ENCODE results near the gene EPAS1. TPM values are rescaled to one million over a fixed set of nuclear protein-coding genes. Genes with fewer than 3 reads are reported as not detected.

EPAS1 gene
- total RNA-seq, 1 experiment from 2014 or later, result 55.9 TPM

GRCh38 chr2:46393347-46393820 is 96.2 kb downstream of the EPAS1 start:
- POLR2A ChIA-PET, result no interaction called here
- Histone ChIP-seq H3K9me3 (ENCODE audit: control insufficient read depth in 1 of 2, insufficient read depth in 1 of 2, low read depth in 1 of 2, low read length in 2 of 2) (no peaks in the 10 kb centered on the region), H4K20me1 (ENCODE audit: insufficient read depth) (no peaks in the 10 kb centered on the region), H3K4me3 (replicated peaks in 1 of 2; ENCODE audit: low read depth in 1 of 2, low read length in 2 of 2) (no peak overlapping the region), H3K9ac (ENCODE audit: low read length) (no peak overlapping the region), H3K4me1 (ENCODE audit: control insufficient read depth in 1 of 2, insufficient read depth in 2 of 2, low read length in 2 of 2) (peaks cover 0 to 4% of the 10 kb centered on the region in 2 experiments; a peak in 1 of 4 replicates), H3K27ac (ENCODE audit: low read depth, low read length) (no peak overlapping the region), H3K27me3 (ENCODE audit: insufficient read depth, low read length) (no peaks in the 10 kb centered on the region), H3K36me3 (ENCODE audit: control insufficient read depth in 1 of 2, insufficient read depth in 2 of 2, low read length in 2 of 2) (no peaks in the 10 kb centered on the region), H3K9me2 (ENCODE audit: insufficient read depth) (no peaks in the 10 kb centered on the region), H3K4me2 (ENCODE audit: low read length) (no peak overlapping the region), H3K79me2 (ENCODE audit: insufficient read depth, low read length) (no peaks in the 10 kb centered on the region), H2AFZ (ENCODE audit: low read depth, low read length, poor library complexity, severe bottlenecking) (no peak overlapping the region)
- DNase-seq (ENCODE audit: low read depth, low spot score) (no peak), ATAC-seq (no peak)
- RAD21 ChIA-PET (ENCODE audit: low non-redundant PET in 1 of 2, low total read pairs in 2 of 2, uncharacterized antibody in 2 of 2, unreplicated experiment in 2 of 2), result no interaction called here
- CTCF ChIA-PET, result no interaction called here
- intact Hi-C loops (cut with micrococcal nuclease), result no loop called here
- BruUV-seq (replicated peaks), result no TSS peak
- TF ChIP-seq POLR2A (IDR thresholded peaks at IDR 0.05; ENCODE audit: borderline replicate concordance, extremely low read depth, insufficient read depth, insufficient read length) (no peak), SP1 (IDR thresholded peaks at IDR 0.05; ENCODE audit: low read depth) (no peak), RAD21 (IDR thresholded peaks at IDR 0.05; ENCODE audit: low read depth) (no peak), EGR1 (IDR thresholded peaks at IDR 0.05; ENCODE audit: low read depth) (no peak), MAX (IDR thresholded peaks at IDR 0.05) (no peak), ZNF274 (IDR thresholded peaks at IDR 0.05; ENCODE audit: low read depth, low read length) (no peak), JUND (IDR thresholded peaks at IDR 0.05) (no peak), SIN3A (IDR thresholded peaks at IDR 0.05; ENCODE audit: low read depth) (no peak), SRF (IDR thresholded peaks at IDR 0.05; ENCODE audit: low read depth) (no peak), ZBTB33 (IDR thresholded peaks at IDR 0.05; ENCODE audit: extremely low read depth, insufficient replicate concordance, low read length) (no peak), YY1 (IDR thresholded peaks at IDR 0.05; ENCODE audit: extremely low read depth, insufficient replicate concordance, low read depth, low read length) (no peak), EZH2 (IDR thresholded peaks at IDR 0.05) (no peak), CTCF (IDR thresholded peaks at IDR 0.05 in 2 of 3, conservative IDR thresholded peaks at IDR 0.05 in 1 of 3; ENCODE audit: borderline replicate concordance in 1 of 3, insufficient read depth in 1 of 3, low read depth in 2 of 3, low read length in 2 of 3) (no peak), TCF7L2 (IDR thresholded peaks at IDR 0.05; ENCODE audit: borderline replicate concordance, extremely low read depth, insufficient read depth, insufficient read length) (no peak)
- TF ChIP-seq, protein P1, sequence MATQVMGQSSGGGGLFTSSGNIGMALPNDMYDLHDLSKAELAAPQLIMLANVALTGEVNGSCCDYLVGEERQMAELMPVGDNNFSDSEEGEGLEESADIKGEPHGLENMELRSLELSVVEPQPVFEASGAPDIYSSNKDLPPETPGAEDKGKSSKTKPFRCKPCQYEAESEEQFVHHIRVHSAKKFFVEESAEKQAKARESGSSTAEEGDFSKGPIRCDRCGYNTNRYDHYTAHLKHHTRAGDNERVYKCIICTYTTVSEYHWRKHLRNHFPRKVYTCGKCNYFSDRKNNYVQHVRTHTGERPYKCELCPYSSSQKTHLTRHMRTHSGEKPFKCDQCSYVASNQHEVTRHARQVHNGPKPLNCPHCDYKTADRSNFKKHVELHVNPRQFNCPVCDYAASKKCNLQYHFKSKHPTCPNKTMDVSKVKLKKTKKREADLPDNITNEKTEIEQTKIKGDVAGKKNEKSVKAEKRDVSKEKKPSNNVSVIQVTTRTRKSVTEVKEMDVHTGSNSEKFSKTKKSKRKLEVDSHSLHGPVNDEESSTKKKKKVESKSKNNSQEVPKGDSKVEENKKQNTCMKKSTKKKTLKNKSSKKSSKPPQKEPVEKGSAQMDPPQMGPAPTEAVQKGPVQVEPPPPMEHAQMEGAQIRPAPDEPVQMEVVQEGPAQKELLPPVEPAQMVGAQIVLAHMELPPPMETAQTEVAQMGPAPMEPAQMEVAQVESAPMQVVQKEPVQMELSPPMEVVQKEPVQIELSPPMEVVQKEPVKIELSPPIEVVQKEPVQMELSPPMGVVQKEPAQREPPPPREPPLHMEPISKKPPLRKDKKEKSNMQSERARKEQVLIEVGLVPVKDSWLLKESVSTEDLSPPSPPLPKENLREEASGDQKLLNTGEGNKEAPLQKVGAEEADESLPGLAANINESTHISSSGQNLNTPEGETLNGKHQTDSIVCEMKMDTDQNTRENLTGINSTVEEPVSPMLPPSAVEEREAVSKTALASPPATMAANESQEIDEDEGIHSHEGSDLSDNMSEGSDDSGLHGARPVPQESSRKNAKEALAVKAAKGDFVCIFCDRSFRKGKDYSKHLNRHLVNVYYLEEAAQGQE (IDR thresholded peaks at IDR 0.05; ENCODE audit: low read depth), result no peak
- TF ChIP-seq, protein P2, sequence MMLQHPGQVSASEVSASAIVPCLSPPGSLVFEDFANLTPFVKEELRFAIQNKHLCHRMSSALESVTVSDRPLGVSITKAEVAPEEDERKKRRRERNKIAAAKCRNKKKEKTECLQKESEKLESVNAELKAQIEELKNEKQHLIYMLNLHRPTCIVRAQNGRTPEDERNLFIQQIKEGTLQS (IDR thresholded peaks at IDR 0.05), result no peak

Measured in HCT116 (cell line).